Esophagus mucosa (tissue), 1 donor: ENCODE results near the gene KIF19. TPM values are rescaled to one million over a fixed set of nuclear protein-coding genes. Genes with fewer than 3 reads are reported as not detected.
A peak's percentile ranks its signal among the peaks of the same experiment; 100 is the strongest.

Experiments used
- ATAC-seq: fragments of 200-7000 bp; cut with Tn5 transposase; one replicate; pipeline ENCODE4 v1.9.1; 2020
- total RNA-seq: library from RNA; stranded (reverse); gene quantifications from one replicate; pipeline ENCODE4 v1.2.4, GENCODE V29; 2023
- donor health status: DM: yes; HTN: yes; CAD: no.

The KIF19 gene
- total RNA-seq, 1 donor from 2014 or later = 0.16 TPM

DNA sequence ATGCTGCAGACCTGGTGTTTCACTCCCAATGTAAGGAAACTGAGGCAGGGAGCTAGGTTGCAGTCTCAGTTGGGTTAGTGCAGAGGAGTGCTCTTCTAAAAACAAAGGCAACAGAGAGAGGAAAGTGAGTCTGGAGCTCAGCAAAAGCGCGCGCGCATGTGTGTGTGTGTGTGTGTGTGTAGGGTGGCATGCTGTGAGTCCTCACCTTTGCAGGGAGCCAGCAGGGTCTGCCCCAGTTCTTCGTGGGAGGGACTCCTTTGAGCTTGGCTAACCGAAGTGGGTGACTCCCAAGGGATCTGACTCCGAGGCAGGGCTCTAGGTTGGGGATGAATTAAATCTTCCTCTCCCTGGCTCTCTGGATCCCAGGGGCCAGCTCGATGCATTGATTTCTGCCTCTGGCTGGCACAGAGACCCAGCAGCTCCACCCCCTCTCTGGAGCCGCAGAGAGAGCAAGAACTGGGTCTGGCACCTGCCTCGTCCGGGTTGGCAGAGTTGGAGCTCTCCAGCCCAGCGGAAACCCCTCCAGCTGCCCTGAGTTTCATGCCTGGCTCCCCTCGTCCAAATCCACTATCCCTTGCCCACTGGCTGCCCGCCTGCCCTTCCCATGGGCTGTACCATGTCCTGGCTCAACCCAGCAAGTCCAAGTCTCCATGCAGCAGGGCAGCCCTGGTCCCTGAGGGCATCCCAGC lies 36.9 kb downstream of the KIF19 start:
- ATAC-seq = no peak

DNA sequence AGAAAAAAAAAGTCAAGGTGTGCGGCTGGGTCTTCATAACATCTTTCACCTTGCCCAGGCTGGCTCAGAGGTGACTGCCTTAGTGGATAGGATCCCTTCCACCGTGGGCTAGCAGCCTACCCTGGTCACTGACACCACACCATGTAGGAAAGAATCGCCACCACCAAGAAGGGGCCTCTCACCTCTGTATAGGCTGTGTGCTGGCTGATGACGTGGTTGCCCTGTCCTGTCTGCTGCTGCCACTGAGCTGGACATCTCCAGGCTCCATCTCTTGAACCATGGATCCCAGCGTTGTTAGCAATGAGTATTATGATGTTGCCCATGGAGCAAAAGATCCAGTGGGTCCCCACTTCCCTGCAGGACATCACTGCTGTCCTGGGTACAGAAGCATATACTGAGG lies 41.2 kb downstream of the KIF19 start, which contains the start of gene GPR142:
GPR142 (plus strand) TSS at position 301 of the 400 bp plus-strand sequence. CDS start 2,035 bp downstream, outside the sequence.
- ATAC-seq = no peak

DNA sequence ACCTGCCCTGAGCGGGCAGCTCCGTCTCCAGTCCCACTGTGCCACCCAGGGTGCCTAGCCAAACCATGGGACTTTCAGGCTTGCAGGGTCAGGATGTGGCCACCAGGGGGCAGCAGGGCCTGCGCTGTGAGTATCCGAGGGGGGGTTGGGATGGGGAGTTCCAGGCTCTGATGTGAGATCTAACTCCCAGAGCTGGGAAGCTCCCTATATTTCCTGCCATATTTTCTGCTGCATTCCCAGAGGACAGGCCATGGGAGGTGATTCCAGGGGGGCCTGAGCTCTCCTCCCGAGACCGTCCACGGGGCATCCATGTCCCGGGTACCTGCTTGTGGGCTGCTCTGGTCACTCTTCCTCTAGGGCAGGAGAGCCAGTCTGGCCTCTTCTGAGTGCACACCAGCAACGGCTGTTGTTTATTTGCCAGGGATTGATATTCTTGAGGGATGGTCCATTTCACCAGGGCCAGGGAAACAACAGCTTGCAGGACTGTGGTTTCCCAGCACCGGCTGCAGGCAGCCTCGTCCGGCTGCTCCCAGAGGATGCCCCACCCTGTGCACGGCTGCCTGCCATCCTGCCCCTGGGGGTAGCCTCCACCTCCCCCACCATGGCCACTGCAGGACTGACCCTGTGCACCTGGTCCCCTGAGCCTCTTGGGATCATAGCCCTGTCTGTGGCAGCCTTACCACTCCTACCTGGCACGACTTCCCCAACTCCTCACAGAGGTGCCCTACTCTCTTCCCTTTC lies 42.5 kb downstream of the KIF19 start:
- peak; percentile 82 for ATAC-seq

DNA sequence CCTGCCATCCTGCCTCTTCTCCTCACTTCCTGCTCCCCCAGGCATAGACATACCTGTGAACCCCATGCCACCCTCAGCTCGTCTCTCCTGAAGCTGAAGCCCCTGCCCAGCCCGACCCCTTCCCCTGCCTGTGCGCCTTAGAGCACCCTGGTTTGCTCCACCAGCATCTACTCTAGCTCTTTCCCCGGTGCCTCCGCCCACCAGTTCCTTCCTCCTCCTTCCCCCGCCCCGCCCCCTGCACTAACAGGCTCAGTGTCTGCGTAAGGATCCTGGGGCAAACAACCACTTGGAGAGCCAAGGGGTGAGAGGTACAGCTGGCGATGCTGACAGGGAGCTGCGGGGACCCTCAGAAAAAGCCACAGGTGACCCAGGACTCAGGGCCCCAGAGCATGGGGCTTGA lies 43.2 kb downstream of the KIF19 start:
- ATAC-seq = no peak

DNA sequence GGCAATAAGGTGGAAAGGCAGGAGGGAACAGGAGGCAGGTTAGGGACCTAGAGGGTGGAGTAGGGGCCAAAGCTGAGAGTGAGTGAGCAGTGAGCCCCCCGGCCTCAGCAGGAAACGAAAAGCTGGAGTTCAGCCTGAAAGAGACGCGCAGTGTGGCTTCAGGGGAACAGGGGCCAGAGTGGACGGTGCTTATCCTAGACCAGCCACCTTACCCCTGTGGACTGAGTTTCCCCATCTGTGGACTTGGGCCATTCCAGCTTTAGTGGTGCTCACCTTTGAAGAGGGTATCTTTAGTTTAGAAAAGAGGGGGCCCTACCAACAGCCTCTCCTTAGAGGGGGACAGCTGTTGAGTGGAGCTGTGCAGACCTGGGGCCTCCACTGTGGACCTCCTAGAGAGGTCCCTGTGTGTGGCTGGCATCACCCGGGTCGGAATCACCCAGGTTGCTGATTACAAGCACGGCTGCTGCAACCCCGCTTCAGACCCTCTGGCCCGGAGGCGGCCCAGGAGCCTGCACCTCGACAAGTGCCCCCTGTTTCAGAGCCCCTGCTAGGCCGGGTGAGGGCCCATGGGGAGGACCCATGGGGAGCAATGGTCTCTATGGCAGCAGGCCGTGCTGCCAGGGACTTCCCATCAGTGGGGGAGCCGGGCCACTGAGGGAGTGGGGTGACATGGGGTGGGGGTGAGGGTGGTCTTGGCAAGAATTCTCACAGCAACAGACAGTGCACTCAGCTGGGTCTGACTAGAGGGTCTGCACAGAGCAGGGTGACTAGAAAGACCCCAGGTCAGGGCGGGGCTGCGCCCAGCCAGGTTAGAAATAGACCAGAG lies 43.9 kb downstream of the KIF19 start:
- no peak for ATAC-seq

DNA sequence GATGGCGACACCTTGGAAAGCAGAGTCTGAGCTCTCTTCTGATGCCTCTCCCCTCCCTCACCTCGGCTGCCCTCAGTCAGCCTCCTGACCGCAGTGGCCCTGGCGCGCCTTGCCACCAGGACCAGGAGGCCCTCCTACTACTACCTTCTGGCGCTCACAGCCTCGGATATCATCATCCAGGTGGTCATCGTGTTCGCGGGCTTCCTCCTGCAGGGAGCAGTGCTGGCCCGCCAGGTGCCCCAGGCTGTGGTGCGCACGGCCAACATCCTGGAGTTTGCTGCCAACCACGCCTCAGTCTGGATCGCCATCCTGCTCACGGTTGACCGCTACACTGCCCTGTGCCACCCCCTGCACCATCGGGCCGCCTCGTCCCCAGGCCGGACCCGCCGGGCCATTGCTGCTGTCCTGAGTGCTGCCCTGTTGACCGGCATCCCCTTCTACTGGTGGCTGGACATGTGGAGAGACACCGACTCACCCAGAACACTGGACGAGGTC lies 45.7 kb downstream of the KIF19 start:
- ATAC-seq = no peak

DNA sequence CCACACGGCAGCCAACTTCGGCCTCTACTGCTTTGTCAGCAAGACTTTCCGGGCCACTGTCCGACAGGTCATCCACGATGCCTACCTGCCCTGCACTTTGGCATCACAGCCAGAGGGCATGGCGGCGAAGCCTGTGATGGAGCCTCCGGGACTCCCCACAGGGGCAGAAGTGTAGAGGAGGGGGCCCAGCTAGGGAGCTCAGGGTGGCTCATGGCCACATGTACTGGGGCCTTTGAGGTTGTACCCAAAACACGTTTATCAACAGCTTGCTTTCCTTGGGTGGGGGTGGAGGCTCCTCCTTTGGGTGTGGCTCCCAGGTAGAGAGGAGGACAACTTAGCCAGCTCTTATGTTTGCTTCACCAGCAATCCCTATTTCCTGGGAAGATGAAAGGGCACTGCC lies 46.4 kb downstream of the KIF19 start:
- no peak for ATAC-seq

DNA sequence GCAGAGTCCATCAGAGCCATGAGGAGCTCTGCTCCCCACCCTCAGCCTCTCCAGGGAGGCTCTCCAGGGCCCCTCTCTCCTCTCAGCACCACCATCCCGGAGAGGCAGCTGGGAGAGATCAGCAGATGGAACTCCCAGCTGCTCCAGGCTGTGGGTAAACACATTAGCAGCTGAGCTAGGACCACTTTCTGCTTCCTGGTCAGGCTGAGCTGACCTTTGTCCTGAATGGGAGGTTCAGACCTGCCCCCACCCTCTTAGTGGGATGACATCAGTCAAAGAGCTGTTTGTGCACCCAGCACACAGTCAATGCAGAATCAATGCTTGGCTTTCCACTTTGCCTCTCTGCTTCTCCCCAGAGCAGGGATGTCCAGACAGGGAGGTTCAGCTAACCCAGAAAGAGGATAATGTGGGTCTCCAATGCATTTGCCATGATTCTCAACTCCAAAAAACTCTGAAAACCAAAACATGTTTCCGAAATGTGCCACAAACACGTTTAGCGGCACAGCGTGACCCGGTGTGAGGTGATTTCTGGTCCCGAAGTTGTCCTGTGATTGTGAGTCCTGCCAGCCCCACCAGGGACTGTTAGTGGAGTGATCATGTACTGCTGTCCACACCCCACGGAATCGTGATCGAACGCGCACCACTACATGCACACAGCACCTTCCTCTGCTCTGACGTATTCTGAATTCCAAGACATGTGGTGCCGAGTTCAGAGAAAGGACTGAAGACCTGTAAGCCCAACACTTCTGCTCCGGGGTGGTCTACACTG lies 48.0 kb downstream of the KIF19 start:
- ATAC-seq = no peak

DNA sequence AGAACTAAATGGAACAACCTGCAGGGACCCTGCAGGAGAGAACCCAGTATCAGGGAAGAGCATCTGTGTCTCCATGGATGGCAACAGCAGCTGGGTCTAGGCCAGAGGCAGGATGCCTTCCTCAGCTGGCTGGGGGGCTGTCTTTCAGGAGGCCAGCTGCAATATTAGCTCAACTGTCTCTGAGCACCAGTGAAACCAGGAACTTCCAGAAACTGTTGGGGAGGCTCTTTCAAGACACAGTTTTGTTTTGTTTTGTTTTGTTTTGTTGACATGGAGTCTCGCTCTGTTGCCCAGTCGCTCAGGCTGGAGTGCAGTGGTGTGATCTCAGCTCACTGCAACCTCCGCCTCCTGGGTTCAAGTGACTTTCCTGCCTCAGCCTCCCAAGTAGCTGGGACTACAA lies 48.8 kb downstream of the KIF19 start:
- no peak for ATAC-seq

DNA sequence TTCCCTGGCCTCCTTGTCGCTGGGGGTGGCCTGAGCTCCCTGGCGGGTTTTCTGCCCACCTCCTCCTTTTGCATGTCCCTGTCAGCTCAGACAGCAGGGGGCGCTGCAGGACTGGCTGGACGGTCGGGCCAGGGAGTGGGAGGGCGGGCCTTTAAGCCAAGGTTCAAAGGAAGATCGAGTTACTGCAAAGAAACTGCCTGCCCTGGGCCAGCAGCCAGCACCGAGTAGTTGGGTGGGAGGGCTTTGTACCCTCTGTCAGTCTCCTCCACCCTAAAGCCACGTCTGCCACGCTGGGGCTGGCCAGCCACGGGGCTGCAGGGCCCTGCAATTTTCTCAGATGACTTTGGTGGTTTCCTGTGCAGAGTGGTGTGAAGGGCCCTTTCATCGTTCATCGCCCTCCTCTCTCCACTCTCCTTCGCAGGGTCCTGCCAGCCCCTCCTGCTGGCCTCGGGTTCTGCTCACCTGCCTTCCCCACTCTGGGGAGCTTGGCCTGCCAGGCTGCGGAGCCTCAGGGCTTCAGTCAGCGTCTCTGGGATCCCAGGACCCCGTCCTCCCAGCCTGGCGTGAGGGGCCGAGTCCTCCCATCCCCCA lies 53.6 kb downstream of the KIF19 start:
- peak; percentile 85 for ATAC-seq

DNA sequence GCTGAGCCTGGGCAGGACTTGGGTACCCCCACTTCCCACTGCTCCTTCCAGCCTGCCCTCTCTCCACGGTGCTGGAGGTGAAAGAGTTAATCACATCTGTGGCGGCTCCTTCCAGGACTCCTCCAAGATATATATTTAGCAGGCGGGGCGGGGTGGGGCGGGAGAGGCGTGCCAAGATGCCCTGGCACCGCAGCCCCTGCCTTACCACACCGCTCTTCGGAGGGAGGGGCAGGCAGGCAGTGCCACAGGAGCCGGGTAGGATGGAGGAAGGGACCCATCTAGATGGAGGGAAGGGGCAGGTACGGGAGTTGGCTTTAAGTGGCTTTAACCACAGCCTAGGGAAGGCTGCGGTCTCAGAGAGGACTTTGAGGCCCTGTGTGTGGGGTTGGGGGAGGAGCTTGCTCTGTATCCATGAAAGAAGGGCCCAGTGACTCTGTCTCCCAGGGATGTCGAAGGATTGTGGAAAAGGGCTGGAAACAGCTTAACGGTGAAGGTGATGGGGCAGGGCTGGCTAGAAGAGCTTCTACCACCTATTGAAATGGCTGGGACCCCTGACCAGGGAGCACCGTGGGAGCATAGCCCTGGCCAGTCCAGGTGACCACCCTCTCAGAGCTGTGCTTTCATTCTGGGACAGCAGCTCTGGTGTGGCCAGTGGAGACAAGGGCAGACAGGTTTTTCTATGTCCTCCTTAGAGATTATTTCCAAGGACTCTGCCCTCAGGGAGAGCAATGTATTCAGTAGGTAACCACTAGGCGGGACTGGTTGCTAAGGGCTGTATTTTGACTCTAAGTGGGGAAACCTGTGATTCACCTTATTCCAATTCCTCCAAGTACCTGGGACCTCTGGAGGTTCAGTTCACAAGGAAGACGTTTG lies 54.3 kb downstream of the KIF19 start:
- ATAC-seq = peak; percentile 63

DNA sequence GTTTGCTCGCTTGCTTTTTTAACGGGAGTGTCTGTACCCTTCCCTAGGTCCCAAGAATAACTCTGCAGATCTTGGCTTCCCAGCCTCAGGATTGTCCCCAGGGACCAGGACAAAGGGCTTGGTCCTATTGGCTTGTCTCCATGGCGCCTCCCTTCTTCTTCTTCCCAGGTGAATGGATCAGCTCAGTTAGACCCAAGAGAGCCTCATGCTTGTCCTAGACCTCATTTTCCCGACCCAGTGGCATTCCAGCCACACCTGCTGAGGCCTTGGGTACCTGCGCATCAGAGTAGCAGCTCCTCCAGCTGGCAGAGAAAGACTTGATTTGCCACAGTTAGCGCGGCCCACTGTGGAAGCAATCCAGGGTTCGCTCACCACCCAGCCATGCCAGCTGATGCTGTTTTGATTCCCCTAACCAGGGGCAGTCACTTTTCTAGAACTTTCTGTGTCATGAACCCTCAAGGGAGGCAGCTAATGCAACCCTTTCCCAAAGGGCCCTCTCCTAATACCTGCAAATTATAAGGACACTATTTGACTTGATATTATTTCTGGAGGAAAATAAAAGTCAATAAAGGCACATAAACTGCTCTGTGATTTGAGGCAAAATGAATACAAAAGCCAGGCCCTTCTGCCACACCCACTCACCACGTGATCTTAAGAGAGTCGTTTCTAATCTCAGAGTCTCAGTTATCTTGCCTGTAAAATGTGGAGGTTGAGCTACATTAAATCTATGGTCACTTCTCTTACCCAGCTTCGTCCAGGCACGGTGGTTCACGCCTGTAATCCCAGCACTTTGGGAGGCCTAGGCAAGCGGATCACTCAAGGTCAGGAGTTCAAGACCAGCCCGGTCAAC lies 55.2 kb downstream of the KIF19 start:
- ATAC-seq = no peak

DNA sequence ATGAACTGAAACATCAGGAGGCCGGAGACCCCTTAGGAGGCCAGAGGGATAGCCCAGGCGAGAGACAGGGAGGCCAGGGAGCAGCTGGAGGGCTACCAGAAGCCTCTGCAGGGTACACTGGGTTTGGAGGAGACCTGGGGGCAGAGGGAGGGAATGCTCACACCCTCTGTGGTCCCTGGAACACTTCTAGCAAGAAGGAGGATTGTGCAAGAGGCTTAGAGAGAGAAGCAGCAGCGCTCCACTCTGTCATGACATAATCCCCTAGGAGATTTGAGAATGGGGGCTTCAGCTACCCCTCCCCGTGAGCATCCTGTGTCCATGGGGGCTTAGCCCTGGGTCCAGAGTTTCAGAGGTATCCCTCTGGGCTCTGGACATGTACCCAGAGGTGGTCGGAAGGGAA lies 57.1 kb downstream of the KIF19 start:
- ATAC-seq = no peak

DNA sequence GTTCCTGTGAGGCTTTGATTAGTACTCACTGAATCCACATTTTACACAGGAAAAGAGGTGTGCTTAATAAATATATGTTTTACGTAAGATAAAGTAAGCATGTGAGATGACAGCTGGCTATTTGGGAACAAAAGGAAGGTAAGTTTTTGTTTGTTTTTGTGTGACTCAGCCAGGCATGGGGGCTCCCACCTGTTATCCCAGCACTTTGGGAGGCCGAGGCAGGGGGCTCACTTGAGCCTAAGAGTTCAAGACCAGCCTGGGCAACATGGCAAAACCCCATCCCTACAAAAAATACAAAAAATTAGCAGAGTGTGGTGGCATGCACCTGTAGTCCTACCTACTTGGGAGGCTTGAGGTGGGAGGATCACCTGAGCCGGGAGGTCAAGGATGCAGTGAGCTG lies 59.2 kb downstream of the KIF19 start:
- no peak for ATAC-seq

DNA sequence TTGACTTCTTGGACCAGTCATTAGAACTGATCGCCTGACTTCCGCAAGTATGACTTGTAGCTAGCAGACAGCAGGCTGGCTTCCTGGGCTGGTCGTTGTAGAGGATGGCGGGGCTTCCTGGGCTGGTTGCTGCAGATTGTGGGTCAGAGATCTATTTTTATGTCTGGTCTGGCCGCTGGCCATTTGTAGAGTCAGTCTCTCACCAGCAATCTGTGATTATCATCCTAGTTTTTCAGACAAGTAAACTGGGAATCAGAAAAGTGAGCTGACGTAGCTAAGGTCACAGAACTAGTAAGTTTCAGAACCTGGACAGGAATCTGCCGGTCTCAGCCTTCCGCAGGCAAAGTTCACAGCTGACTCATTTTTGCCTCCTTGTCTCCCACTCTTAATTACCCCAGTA lies 60.4 kb downstream of the KIF19 start:
- ATAC-seq = no peak

DNA sequence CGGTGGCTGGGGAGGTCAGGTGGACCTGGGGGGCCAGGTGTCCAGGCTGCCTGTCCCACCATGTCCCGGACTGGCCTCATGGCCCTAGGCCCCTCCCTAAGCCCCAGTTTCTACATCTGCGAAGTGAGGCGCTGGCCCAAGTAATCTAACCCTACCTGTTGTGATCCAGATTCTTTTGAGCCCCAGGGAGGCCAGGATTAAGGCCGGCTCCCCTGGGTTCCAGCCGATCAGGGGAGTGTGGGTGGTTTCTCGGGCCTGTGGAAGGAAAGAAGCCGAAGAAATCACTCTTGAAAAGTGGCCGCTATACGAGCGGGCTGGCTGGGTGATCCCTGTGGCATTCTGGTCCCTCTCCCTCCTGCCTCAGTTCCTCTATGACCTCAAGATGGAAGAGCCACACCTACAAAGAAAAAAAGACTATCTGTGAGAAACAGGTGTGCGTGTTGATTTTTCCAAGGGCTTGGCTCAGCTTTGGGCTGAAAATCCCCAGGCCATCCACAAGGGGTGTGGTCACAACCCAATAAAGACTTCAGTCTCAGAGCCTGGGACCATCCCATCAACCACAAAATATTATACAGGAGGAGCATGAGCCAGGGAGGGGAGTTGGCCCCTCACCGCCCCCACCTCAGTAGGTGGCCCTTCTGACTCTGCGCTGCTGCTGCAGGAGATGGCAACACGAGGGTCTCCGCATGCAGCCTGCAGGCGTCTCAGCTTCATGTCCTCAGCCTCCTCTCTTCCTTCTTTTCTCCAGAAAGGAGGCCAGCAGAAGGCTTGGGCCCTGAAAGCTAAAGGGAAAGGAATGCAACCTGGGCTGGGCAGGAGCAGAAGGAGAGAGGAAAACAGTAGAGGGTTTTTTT lies 61.6 kb downstream of the KIF19 start:
- ATAC-seq = no peak

DNA sequence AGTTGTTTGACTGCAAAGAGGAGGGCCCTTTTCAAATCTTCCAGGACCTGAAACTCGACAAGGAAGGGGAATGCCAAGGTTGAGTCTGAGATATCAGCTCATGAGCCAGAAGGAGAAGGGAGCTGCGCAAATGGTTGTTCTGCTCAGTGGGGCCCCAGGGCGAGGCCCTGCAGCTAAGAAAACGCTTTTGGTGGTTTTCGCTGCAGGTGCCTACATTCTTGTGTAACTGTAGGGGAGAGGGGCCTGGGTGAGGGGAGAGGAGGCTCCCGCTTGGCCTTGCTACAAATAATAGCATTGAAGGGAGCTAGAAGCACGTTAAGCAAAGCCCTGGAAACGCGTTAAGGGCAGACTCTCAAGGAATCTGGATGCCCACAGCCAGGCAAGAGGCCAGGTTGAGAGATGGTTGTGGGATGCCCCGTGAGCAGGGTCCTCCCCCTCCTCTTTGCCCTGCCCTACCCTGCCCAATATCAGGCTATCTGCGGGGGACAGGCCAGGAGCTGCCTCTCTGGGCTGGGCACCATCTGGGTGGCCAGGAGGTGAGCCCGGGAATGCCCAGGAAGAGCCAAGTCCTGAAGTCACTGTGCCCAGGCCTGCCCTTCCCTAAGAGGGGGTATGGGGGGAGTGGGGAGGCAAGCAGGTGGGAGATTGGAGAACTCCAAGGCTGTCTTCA lies 63.2 kb downstream of the KIF19 start:
- ATAC-seq = no peak

DNA sequence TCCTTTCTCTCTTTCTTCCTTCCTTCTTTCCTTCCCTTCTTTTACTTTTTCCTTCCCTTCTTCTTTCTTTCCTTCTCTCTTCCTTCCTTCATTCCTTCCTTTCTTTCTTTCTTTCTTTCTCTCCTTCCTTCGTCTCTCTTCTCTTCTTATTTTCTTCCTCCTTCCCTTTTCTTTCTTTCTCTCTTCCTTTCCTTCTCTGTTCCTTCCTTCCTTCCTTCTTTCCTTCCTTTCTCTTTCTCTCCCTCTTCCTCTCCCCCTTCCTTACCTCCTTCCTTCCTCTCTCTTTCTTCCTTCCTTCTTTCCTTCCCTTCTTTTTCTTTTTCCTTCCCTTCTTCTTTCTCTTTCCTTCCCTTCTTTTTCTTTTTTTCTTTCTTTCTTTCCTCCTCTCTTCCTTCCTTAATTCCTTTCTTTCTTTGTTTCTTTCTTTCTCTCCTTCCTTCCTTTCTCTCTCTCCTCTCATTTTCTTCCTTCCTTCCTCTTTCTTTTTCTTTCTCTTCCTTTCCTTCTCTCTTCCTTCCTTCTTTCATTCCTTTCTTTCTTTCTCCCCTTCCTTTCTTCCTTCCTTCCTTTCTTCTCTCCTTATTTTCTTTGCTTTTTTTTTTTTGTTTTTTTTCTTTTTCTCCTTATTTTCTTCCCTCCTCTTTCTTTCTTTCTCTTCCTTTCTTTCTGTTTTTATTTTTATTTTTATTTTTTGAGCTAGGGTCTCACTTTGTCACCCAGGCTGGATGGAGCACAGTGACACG lies 64.1 kb downstream of the KIF19 start:
- no peak for ATAC-seq
